Osteoblast (primary cell): ENCODE measurements around the gene UBE2F. TPM values are rescaled to one million over a fixed set of nuclear protein-coding genes. Genes with fewer than 3 reads are reported as not detected.

ENCODE experiments used
- DNase-seq: peaks from one replicate; pipeline ENCODE4 v3.0.0; 2011; ENCODE audit warnings: low spot score, mixed read lengths; ENCODE audit not compliant: insufficient read length; ENCODE audit errors: missing footprints
- H2AFZ ChIP-seq: 2 replicates; pipeline ENCODE4 v1.6.0; 2011; ENCODE audit warnings: mild to moderate bottlenecking, low read length
- H3K27ac ChIP-seq: 2 replicates; pipeline ENCODE4 v1.5.1; 2011; ENCODE audit warnings: mild to moderate bottlenecking, low read depth, low read length, moderate library complexity
- H3K27me3 ChIP-seq: 2 replicates; pipeline ENCODE4 v1.6.0; 2012; ENCODE audit warnings: mild to moderate bottlenecking, control low read depth, inconsistent platforms, low read length, moderate library complexity; ENCODE audit not compliant: insufficient read depth
- H3K36me3 ChIP-seq: 2 replicates; pipeline ENCODE4 v1.5.1; 2011; ENCODE audit warnings: mild to moderate bottlenecking, low read length, control low read depth, moderate library complexity; ENCODE audit not compliant: insufficient read depth
- H3K4me1 ChIP-seq: 2 replicates; pipeline ENCODE4 v1.5.1; 2011; ENCODE audit warnings: mild to moderate bottlenecking, low read length, control low read depth, moderate library complexity; ENCODE audit not compliant: insufficient read depth
- H3K4me2 ChIP-seq: 2 replicates; pipeline ENCODE4 v1.6.0; 2011; ENCODE audit warnings: mild to moderate bottlenecking, low read length; ENCODE audit not compliant: insufficient read depth
- H3K4me3 ChIP-seq: fragments of 200-600 bp; sonication (generic); 3 replicates; pipeline ENCODE4 v1.5.1; 2012; ENCODE audit warnings: mild to moderate bottlenecking, low read length, inconsistent platforms; ENCODE audit not compliant: insufficient read depth
- H3K79me2 ChIP-seq: 2 replicates; pipeline ENCODE4 v1.6.0; 2012; ENCODE audit warnings: mild to moderate bottlenecking, low read length, control low read depth, inconsistent platforms; ENCODE audit not compliant: insufficient read depth
- H3K9me3 ChIP-seq: 2 replicates; pipeline ENCODE4 v1.5.1; 2011; ENCODE audit warnings: low read depth, low read length, control low read depth
- H4K20me1 ChIP-seq: 2 replicates; pipeline ENCODE4 v1.6.0; 2012; ENCODE audit warnings: mild to moderate bottlenecking, low read length, control low read depth; ENCODE audit not compliant: insufficient read depth
- total RNA-seq: library from RNA; depleted of rRNA; stranded (reverse); fragments of >200 nt; gene quantifications from 2 replicates; pipeline ENCODE4 v1.2.3, GENCODE V29; 2012
- TF ChIP-seq, protein P1 (sequence below): IDR thresholded peaks from 2 replicates; pipeline ENCODE4 v1.5.1; 2011; ENCODE audit warnings: mild to moderate bottlenecking, low read depth, low read length, moderate library complexity; ENCODE audit errors: extremely low read depth

UBE2F gene
- total RNA-seq, 1 donor = 39.8 TPM

DNA sequence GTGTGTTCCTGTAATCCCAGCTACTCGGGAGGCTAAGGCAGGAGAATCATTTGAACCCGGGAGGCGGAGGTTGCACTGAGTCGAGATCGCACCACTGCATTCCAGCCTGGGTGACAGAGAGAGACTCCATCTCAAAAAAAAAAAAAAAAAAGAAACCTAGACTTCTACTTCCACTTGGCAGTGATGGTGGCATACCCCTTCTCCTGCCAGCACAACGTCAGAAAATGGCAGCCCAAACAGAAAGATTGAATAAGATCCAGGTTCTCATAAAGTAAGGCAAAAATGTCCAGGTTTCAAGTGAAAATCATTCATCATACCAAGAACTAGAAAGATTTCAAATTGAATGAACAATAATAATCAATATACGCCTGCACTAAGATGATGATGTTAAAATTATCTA lies 117.9 kb downstream of the UBE2F start:
- Histone ChIP-seq H3K4me1 (no peaks in the 10 kb centered on the region), H3K4me3 (no peak overlapping the region), H3K27ac (no peak overlapping the region), H4K20me1 (no peaks in the 10 kb centered on the region), H3K4me2 (no peak overlapping the region), H3K27me3 (no peaks in the 10 kb centered on the region), H3K79me2 (no peaks in the 10 kb centered on the region), H3K36me3 (peaks cover 14% of the 10 kb centered on the region), H2AFZ (no peak overlapping the region), H3K9me3 (no peaks in the 10 kb centered on the region)
- DNase-seq = no peak
- TF ChIP-seq, protein P1, sequence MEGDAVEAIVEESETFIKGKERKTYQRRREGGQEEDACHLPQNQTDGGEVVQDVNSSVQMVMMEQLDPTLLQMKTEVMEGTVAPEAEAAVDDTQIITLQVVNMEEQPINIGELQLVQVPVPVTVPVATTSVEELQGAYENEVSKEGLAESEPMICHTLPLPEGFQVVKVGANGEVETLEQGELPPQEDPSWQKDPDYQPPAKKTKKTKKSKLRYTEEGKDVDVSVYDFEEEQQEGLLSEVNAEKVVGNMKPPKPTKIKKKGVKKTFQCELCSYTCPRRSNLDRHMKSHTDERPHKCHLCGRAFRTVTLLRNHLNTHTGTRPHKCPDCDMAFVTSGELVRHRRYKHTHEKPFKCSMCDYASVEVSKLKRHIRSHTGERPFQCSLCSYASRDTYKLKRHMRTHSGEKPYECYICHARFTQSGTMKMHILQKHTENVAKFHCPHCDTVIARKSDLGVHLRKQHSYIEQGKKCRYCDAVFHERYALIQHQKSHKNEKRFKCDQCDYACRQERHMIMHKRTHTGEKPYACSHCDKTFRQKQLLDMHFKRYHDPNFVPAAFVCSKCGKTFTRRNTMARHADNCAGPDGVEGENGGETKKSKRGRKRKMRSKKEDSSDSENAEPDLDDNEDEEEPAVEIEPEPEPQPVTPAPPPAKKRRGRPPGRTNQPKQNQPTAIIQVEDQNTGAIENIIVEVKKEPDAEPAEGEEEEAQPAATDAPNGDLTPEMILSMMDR = no peak

DNA sequence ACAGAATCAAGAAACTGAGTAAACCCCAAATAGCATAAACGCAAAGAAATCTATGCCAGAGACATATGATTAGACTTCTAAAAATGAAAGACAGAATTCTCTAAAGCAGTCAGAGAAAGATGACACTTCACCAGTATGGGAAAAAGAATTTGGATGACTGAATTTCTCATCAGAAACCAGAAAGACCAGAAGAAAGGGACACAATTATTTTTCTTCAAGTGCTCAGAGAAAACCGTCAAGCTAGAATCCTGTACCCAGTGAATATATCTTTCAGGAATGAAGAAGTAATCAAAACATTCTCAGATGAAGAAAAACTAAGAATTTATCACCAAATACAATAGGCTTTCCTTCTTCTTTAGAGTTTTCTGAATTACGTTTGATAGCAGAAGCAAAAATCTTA lies 119.1 kb downstream of the UBE2F start:
- H3K27me3 ChIP-seq = no peaks in the 10 kb centered on the region
- no peak overlapping the region for H3K4me3 ChIP-seq
- DNase-seq = no peak
- no peak overlapping the region for H3K27ac ChIP-seq
- no peaks in the 10 kb centered on the region for H3K79me2 ChIP-seq
- no peaks in the 10 kb centered on the region for H4K20me1 ChIP-seq
- TF ChIP-seq, protein P1 = no peak
- no peaks in the 10 kb centered on the region for H3K9me3 ChIP-seq
- peaks cover 14% of the 10 kb centered on the region for H3K36me3 ChIP-seq
- H3K4me2 ChIP-seq = no peak overlapping the region
- no peak overlapping the region for H2AFZ ChIP-seq
- no peaks in the 10 kb centered on the region for H3K4me1 ChIP-seq

DNA sequence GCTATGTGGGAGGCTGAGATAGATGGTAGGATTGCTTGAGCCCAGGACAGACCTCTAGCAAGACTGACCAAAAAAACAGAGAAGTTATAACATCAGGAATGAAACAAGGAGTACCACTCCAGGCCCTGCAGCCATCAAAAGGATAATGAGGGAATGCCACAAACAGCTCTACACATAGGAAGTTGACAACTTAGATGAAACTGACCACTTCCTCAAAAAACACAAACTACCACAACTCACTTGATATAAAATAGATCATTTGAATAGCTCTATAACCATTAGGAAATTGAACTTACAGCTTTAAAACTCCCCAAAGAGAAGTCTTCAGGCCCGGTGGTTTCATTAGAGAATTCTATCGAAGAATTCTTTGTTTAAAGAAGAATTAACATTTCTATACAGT lies 120.4 kb downstream of the UBE2F start:
- Histone ChIP-seq H3K79me2 (no peaks in the 10 kb centered on the region), H4K20me1 (no peaks in the 10 kb centered on the region), H3K36me3 (peaks cover 14% of the 10 kb centered on the region), H2AFZ (no peak overlapping the region), H3K4me2 (no peak overlapping the region), H3K9me3 (no peaks in the 10 kb centered on the region), H3K4me1 (no peaks in the 10 kb centered on the region), H3K27ac (no peak overlapping the region), H3K4me3 (no peak overlapping the region), H3K27me3 (no peaks in the 10 kb centered on the region)
- TF ChIP-seq, protein P1 = no peak
- no peak for DNase-seq

DNA sequence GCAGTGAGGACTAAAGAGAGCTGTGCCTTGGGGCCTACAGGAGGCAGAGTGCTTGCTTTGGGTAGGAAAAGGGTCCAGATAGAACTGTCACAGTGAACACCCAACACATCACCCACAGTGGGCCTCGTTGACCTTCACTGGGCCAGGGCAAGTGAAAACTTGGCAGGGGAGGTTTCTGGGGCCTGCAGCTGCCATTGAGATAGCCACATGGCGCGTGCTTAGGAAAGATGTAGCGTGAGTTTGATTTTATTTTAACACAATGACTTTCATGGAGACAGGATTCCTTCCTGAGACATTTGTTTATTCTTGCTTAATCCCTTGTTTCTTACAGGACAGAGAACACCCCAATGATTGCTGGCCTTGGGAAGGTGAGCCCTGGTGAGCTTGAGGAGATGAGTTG lies 124.1 kb downstream of the UBE2F start:
- TF ChIP-seq, protein P1 = no peak
- no peak overlapping the region for H2AFZ ChIP-seq
- H3K4me2 ChIP-seq = no peak overlapping the region
- H3K4me1 ChIP-seq = no peaks in the 10 kb centered on the region
- no peaks in the 10 kb centered on the region for H3K27me3 ChIP-seq
- H3K4me3 ChIP-seq = no peak overlapping the region
- H3K36me3 ChIP-seq = no peaks in the 10 kb centered on the region
- H3K27ac ChIP-seq = no peak overlapping the region
- peak; percentile 22 for DNase-seq
- no peaks in the 10 kb centered on the region for H3K9me3 ChIP-seq
- H3K79me2 ChIP-seq = no peaks in the 10 kb centered on the region
- no peaks in the 10 kb centered on the region for H4K20me1 ChIP-seq
